GM19467 (cell line): ENCODE results near the gene AMPH.
"Not testable (repeated sequence)": the region's sequence is repeated elsewhere in the genome, so short reads cannot be mapped to it uniquely, and the experiment has no call there.

ENCODE experiments used
- ATAC-seq: cut with Tn5 transposase; IDR thresholded peaks from one replicate; pipeline ENCODE4 v1.9.1; 2021; ENCODE audit warnings: mild to moderate bottlenecking, moderate library complexity; ENCODE audit not compliant: unreplicated experiment

The AMPH gene

DNA sequence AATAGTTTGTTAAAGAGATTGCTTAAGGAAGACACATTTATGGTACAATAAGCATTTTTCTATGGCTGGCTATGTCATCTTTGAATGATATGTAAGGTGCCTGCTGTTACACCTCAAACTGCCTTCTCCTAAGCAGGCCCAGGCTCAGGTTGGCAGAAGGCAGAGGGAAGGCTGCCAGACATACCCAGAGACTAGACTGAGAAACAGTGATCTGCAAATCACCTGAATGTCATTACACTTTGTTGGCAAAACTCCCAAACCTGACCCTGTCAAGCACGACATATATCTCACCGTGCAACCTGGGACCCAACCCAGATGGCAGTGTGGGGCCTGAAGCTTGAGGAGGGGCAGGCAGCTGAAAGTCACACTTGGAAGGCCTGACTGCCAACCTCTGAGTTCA, 221.1 kb downstream of the AMPH start:
- ATAC-seq = no peak

DNA sequence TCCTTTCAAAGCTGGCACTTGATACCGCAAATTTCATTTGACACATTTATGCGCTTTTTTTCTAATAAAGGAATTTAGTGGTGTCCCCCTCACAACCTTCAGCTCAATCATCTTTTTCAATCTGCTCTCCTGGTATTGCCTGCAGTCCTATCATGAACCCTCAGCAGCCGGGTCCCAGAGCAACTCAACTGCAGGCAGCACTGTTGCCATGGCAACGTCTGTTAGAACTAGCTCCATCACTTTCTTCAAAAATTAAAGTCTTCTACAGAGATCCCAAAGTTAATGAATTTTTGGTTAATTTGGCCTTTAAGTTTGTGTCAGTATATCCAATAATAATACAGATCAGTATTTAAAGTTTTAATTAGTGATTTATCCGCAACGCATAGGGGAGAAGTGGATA, 221.6 kb downstream of the AMPH start:
- no peak for ATAC-seq

DNA sequence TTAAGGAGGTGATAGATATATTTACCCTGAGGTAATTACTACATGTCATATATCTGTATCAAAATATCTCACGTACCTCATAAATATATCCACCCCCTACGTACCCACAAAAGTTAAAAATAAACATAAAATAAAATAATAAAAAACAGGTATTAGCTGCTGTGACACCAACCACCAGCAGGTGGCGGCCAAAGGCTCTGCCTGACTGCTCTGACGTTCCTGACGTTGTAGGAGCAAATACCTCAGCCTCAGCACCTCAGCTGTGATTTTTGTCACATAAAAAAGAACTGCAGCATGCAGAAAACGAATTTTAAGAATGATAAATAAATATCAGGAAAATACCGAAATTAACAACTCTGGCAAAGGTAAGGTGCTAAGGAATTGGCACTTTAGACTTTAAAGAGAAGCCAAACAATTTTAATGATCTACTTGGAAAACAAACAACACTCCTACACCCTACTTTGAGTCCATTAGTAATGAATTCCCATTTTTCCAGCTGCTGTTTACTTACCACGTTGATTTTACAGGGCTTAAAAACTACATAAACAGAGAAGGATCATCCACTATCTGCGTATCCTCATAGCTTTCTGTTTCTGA, 232.3 kb downstream of the AMPH start:
- peak; percentile 73 for ATAC-seq

DNA sequence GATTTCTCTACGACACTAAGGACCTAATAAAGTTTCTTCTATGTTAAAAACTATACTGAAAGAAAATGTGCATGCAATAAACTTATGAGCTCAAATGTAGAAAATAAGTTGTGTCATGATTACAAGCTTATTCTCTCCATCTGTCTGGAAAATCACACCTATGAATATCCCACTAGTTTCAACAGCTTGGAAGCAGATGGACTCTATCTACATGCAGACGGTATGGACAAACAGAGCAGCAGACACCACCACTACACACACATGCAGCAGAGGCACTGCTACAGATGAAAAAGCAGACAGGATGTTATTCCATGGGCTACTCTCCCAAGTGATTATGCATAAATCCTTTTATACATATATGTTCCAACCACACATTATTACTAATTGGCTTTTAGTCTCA, 234.3 kb downstream of the AMPH start:
- ATAC-seq = no peak

GRCh38 chr7:38395921-38396552, 235.1 kb downstream of the AMPH start:
- ATAC-seq = not testable (repeated sequence)

DNA sequence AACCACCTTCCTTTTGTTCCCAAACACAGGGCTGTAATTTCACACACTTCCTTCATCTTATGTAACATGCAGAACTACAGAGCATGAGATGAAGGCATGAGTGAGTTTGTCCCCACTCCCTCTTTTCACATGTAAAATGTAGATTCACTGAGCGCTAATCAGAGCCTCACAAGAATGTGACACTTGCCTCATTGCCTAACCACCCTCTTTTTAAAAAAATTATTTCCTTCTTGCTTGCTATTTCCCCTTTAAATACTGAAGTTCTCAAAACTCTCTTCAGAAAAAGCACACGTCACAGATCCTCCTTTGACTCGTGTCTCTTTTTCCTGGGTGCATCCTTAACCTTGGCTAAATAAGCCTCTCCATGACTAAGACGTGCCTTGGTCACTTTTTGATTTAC, 236.5 kb downstream of the AMPH start:
- ATAC-seq = no peak

- peak; percentile 49 for ATAC-seq
These were observed 237.3 kb downstream of the AMPH start for GRCh38 chr7:38393874-38394273.

- no peak for ATAC-seq
These were observed 239.4 kb downstream of the AMPH start for GRCh38 chr7:38391751-38392150.

DNA sequence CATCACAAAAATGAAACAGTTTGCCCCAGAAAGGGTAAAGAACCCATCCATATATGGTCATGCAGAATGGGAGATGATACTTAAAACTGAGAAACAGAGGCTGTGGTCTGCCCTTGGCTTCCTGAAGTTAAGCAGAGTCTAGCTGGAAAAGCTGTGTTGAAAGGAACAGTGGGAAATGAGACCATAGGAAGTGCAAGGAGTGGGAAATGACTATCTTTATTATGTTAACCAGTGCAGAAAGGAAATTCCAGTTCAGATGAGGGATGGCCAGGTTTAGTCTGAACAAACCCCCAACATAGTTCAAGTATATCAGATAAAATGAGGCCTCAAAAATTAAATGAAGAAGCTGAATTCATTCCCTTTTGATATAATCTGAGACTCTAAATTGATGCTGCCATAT, 245.5 kb downstream of the AMPH start:
- no peak for ATAC-seq

- ATAC-seq = no peak
These were observed 247.9 kb downstream of the AMPH start for GRCh38 chr7:38383281-38383680.

DNA sequence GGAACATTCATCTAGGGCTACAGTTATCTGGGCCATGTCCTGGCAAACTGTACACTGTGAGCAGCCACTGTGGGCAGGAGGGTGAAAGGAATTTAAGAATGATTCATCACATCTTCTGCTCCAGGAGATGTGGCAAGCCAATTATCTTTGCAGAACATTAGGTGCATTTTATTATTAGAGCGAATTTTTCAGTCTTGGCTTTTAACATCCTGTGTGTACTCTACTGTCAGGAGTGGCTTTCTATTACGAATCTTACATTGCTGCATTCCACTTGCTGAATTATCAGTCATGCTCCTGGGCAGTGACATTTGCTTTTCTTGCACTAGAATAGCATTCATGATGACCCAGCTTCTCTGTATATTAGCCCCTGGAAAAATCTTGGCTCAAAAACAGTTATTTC, 248.5 kb downstream of the AMPH start:
- no peak for ATAC-seq

DNA sequence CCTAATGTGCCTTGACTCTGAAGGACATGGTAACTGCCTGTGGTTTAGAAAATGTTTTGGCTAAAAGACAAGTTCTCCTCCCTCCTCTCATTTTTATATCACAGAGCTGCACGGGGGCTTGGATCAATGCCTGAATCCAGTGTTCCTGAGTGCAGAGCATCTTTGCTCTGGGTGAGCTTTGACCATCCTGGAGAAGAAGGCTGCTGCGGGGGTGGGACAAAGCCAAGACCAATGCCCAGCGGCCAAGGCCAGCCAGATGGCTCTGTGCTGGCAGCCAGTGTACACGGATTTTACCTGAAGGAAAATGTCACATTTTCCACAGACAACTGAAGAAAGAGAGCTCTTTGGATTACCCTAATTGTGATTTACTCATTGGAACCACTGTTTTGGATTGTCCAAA, 255.7 kb downstream of the AMPH start:
- no peak for ATAC-seq

GRCh38 chr7:38374507-38374906, 256.7 kb downstream of the AMPH start:
- no peak for ATAC-seq

DNA sequence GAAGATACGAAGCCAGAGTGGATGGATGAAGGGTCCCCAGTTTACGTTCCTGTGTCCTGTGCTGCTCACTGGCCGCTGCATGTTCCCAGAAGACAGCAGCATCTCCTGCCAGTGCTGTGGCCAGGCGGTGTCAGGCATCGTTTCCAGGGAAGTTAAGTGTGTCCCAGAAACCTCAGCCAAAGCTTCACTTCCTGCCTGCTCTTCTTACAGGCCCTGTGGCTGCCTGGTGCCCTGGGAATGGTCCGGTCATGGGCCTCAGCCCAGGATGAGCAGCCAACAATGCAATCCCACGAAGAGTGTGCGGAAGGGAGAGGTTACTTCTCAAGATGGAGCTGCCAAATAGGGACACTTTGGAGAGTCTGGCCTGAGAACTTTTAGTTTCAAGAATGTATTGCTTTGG, 258.0 kb downstream of the AMPH start:
- no peak for ATAC-seq

- no peak for ATAC-seq
These were observed 258.9 kb downstream of the AMPH start for GRCh38 chr7:38372290-38372689.

GRCh38 chr7:38369816-38370493, 261.2 kb downstream of the AMPH start:
- no peak for ATAC-seq

DNA sequence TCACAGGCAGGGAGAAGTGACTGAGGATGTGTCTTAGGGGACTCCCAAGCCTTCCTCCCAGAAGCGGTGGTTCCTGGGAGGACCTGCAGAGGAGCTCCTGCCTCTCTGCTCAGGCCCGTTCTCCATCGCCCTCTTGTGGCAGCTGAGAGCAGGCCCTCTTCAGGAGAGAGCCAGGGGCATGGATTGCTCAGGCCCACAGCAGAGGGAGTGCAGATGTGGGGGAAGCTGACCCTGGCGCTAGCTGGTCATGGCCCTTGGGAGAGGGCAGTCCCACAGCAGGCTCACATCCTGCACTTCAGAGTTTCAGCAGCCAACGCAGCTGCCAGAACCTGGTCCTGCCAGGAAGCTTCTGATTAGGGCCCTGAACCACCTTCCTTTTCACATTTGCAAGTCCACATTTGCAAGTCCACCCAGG, 263.0 kb downstream of the AMPH start:
- ATAC-seq = no peak

GRCh38 chr7:38367301-38367890, 263.8 kb downstream of the AMPH start:
- ATAC-seq = peak; percentile 85

DNA sequence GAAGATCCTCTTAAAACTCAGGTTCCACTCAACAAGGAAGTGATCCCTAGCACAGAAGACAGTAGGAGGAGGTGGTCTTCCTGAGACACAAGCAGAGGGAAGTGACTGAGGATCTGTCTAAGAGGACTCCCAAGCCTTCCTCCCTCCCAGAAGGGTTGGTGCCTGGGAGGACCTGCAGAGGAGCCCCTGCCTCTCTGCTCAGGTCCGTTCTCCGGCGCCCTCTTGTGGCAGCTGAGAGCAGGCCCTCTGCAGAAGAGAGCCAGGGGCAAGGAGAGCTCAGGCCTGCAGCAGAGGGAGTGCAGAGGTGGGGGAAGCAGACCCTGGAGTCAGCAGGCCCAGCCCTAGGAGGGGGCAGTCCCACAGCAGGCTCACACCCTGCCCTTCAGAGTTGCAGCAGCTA, 267.8 kb downstream of the AMPH start:
- ATAC-seq = not testable (repeated sequence)

- not testable (repeated sequence) for ATAC-seq
These were observed 268.4 kb downstream of the AMPH start for GRCh38 chr7:38362611-38363237.

DNA sequence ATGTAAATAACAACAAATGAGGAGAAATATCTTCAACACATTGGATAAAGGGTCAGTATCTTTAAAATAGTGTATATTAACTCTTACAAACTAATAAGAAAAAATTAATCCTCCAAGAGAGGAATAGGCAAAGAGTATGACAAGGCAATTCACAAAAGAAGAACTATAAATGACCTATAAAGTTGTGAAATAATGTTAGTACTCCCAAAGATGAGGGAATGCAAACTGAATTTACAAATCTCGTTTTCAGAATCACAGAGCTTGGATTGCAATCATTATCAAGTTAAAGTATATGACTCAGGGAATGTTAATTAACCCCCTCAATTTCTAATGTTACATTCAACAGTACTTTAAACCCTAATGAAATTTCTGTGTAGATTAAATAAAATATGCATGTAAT, 270.4 kb downstream of the AMPH start:
- ATAC-seq = no peak
